Esophagus muscularis mucosa (tissue), 4 donors: ENCODE measurements around the gene TMEM240.

Source experiments
- EP300 ChIP-seq: sonication (generic); formaldehyde crosslinking; IDR thresholded peaks from one replicate; pipeline ENCODE4 v1.6.1; 2017; ENCODE audit warnings: antibody characterized with exemption
- POLR2A ChIP-seq: fragments of 450-650 bp; IDR thresholded peaks from one replicate; pipeline ENCODE4 v1.6.1; 2017; ENCODE audit warnings: antibody characterized with exemption, moderate library complexity, mild to moderate bottlenecking, low read depth
- POLR2AphosphoS5 ChIP-seq, 2 donors: sonication (generic); formaldehyde crosslinking; IDR thresholded peaks; one replicate each; pipeline ENCODE4 v1.6.1; 2017; ENCODE audit warnings: antibody characterized with exemption in 2 of 2
- TF ChIP-seq, protein P1 (sequence below), 3 experiments: fragments of 200-600 bp in 2 of 3; fragments of 450-650 bp in 1 of 3; sonication (generic) in 2 of 3; IDR thresholded peaks; one replicate each; pipeline ENCODE4 v1.5.1; 2017 to 2019; ENCODE audit warnings: antibody characterized with exemption in 3 of 3, mild to moderate bottlenecking in 2 of 3, moderate library complexity in 1 of 3

GRCh38 chr1:1535201-1536018 lies 5.0 kb downstream of the TMEM240 start:
- TF ChIP-seq, protein P1, sequence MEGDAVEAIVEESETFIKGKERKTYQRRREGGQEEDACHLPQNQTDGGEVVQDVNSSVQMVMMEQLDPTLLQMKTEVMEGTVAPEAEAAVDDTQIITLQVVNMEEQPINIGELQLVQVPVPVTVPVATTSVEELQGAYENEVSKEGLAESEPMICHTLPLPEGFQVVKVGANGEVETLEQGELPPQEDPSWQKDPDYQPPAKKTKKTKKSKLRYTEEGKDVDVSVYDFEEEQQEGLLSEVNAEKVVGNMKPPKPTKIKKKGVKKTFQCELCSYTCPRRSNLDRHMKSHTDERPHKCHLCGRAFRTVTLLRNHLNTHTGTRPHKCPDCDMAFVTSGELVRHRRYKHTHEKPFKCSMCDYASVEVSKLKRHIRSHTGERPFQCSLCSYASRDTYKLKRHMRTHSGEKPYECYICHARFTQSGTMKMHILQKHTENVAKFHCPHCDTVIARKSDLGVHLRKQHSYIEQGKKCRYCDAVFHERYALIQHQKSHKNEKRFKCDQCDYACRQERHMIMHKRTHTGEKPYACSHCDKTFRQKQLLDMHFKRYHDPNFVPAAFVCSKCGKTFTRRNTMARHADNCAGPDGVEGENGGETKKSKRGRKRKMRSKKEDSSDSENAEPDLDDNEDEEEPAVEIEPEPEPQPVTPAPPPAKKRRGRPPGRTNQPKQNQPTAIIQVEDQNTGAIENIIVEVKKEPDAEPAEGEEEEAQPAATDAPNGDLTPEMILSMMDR (IDR thresholded peaks at IDR 0.05), result no peak
- TF ChIP-seq POLR2A, result no peak
- no peak for TF ChIP-seq EP300
- TF ChIP-seq POLR2AphosphoS5 (IDR thresholded peaks at IDR 0.05), result no peak
